ENCODE results near the gene DYNC2I2. TPM values are rescaled to one million over a fixed set of nuclear protein-coding genes. Genes with fewer than 3 reads are reported as not detected.

Gene DYNC2I2
- total and polyA plus RNA-seq, 2 of the 4 experiments (the other 2 are of a cell fraction) = 33.7 to 37.1 TPM

DNA sequence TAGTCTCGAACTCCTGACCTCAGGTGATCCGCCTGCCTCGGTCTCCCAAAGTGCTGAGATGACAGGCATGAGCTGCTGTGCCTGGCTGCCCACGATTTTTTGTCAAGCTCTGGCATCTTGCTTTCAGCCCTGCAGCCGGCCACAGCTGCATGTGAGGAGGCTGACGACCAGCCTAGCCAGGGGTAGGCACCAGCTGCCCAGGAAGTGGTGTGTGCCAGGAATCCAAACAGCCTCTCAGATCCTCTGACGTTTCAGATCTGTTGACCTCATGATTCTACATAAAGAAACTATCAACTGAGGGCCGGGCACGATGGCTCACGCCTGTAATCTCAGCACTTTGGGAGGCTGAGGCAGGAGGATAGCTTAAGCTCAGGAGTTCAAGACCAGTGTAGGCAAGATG, 19.0 kb downstream of the DYNC2I2 start:
- H3K4me1 ChIP-seq (ENCODE audit: control insufficient read depth, insufficient read depth, low read length) = peaks cover 13% of the 10 kb centered on the region
- H3K4me2 ChIP-seq (ENCODE audit: low read depth, low read length) = no peak overlapping the region
- H4K5ac ChIP-seq (ENCODE audit: low read depth, low read length) = no peak overlapping the region
- no peak overlapping the region for H2AK5ac ChIP-seq (ENCODE audit: low read depth, low read length)
- H3K9me1 ChIP-seq (ENCODE audit: insufficient read depth, low read length) = 0 out of 2 replicates have a peak, but pooled peaks cover 5% of the 10 kb centered on the region
- ATAC-seq (ENCODE audit: low read depth) = no peak
- BruUV-seq (replicated peaks) = no TSS peak
- dilution Hi-C loops (cut with HindIII; ENCODE audit: low sequenced_read_pairs, unreplicated experiment) (no loop called here), intact Hi-C loops (cut with micrococcal nuclease) (no loop called here), in situ Hi-C loops (cut with MboI; ENCODE audit: low sequenced_read_pairs) (no loop called here)
- ChIA-PET CTCF (interaction anchor here (0.6 kb wide), 1 partner anchor 10 kb away, joined by 3 read pairs; no protein-coding TSS in a partner anchor), POLR2A (ENCODE audit: unreplicated experiment) (no interaction called here)
- H3K9me3 ChIP-seq (ENCODE audit: control insufficient read depth, insufficient read depth, low read length) = no peaks in the 10 kb centered on the region
- H3K4me3 ChIP-seq (ENCODE audit: insufficient read depth, low read depth, low read length) = no peak overlapping the region
- H2BK15ac ChIP-seq (ENCODE audit: low read depth, low read length) = no peak overlapping the region
- H3K4ac ChIP-seq (ENCODE audit: low read depth, low read length) = no peak overlapping the region; the same call in 1 of the 2 replicates
- H3K79me1 ChIP-seq (ENCODE audit: low read depth in 1 of 2, low read length in 2 of 2) = peaks cover 4 to 37% of the 10 kb centered on the region in 2 experiments; a peak in 3 of 4 replicates
- H2BK5ac ChIP-seq (ENCODE audit: low read depth, low read length, poor library complexity, severe bottlenecking) = no peak overlapping the region
- H4K20me1 ChIP-seq (ENCODE audit: insufficient read depth, low read length) = 0 out of 2 replicates have a peak, but pooled peaks cover 3% of the 10 kb centered on the region
- no peak overlapping the region; a peak in 1 of 4 replicates for H4K8ac ChIP-seq (ENCODE audit: low read depth in 2 of 2, low read length in 2 of 2)
- no peak overlapping the region for H2AK9ac ChIP-seq (replicated peaks; ENCODE audit: low read depth, low read length, poor library complexity)
- H2AFZ ChIP-seq (replicated peaks; ENCODE audit: low read length, poor library complexity) = peak overlapping the region; percentile 41
- H3K27ac ChIP-seq (ENCODE audit: insufficient read depth, low read length) = no peak overlapping the region
- no peak overlapping the region for H2BK20ac ChIP-seq (ENCODE audit: low read depth, low read length)
- H3K18ac ChIP-seq (ENCODE audit: low read depth, low read length) = no peak overlapping the region
- no peak overlapping the region for H3K9ac ChIP-seq (ENCODE audit: low read depth, low read length)
- DNase-seq = peak; percentile 54
- no peak overlapping the region for H2BK120ac ChIP-seq (ENCODE audit: low read depth, low read length)
- TF ChIP-seq FOS (IDR thresholded peaks at IDR 0.05; ENCODE audit: low read depth, low read length) = no peak
- no peak for TF ChIP-seq CHD1 (IDR thresholded peaks at IDR 0.05; ENCODE audit: low read depth, low read length)
- no peak for TF ChIP-seq MAZ (IDR thresholded peaks at IDR 0.05; ENCODE audit: borderline replicate concordance, low read depth, low read length)
- TF ChIP-seq RCOR1 (IDR thresholded peaks at IDR 0.05; ENCODE audit: insufficient replicate concordance, low read length) = no peak
- TF ChIP-seq NFE2L2 (IDR thresholded peaks at IDR 0.05; ENCODE audit: low read depth, low read length) = no peak
- TF ChIP-seq MAFK (IDR thresholded peaks at IDR 0.05; ENCODE audit: low read depth, low read length) = no peak
- TF ChIP-seq RAD21 (IDR thresholded peaks at IDR 0.05; ENCODE audit: low read length) = no peak
- no peak for TF ChIP-seq CEBPB (IDR thresholded peaks at IDR 0.05; ENCODE audit: low read depth, low read length)
- TF ChIP-seq MXI1 (IDR thresholded peaks at IDR 0.05; ENCODE audit: borderline replicate concordance, low read depth, low read length) = no peak
- no peak for TF ChIP-seq BHLHE40 (IDR thresholded peaks at IDR 0.05; ENCODE audit: low read depth, low read length)
- no peak for TF ChIP-seq RFX5 (IDR thresholded peaks at IDR 0.05; ENCODE audit: low read depth, low read length)
- TF ChIP-seq SMC3 (IDR thresholded peaks at IDR 0.05; ENCODE audit: low read depth, low read length) = no peak
- no peak for TF ChIP-seq CTCF (conservative IDR thresholded peaks at IDR 0.05; ENCODE audit: low read depth, low read length)
- TF ChIP-seq, protein P1, sequence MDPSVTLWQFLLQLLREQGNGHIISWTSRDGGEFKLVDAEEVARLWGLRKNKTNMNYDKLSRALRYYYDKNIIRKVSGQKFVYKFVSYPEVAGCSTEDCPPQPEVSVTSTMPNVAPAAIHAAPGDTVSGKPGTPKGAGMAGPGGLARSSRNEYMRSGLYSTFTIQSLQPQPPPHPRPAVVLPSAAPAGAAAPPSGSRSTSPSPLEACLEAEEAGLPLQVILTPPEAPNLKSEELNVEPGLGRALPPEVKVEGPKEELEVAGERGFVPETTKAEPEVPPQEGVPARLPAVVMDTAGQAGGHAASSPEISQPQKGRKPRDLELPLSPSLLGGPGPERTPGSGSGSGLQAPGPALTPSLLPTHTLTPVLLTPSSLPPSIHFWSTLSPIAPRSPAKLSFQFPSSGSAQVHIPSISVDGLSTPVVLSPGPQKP (IDR thresholded peaks at IDR 0.05; ENCODE audit: borderline replicate concordance, low read depth, low read length) = no peak
- no peak for TF ChIP-seq POLR2A (IDR thresholded peaks at IDR 0.05; ENCODE audit: low read depth, low read length)
- no peak overlapping the region for H4K91ac ChIP-seq (ENCODE audit: insufficient read depth, low read depth, low read length)
- no peak overlapping the region for H3K14ac ChIP-seq (replicated peaks; ENCODE audit: low read depth, low read length)
- no peaks in the 10 kb centered on the region for H3K27me3 ChIP-seq (ENCODE audit: control insufficient read depth, insufficient read depth, low read length)
- no peak overlapping the region for H3K23ac ChIP-seq (ENCODE audit: low read depth, low read length)
- WGBS, 2 experiments (ENCODE audit: extremely low coverage in 2 of 2, insufficient read length in 1 of 2) = 100% methylated on average over 3 of the region's 10 CpGs; no CpG with 5 or more reads in 1 of the 2 experiments
- no peak overlapping the region for H3K56ac ChIP-seq (ENCODE audit: extremely low read depth, insufficient read depth, low read length)
- peaks cover 24% of the 10 kb centered on the region for H3K36me3 ChIP-seq (ENCODE audit: control insufficient read depth, insufficient read depth, low read length)
